ACC112 (cell line): ENCODE results near the gene SLC38A10.

Experiments used
- H2AFZ ChIP-seq: fragments of 200-600 bp; sonication (generic); one replicate; pipeline ENCODE4 v1.6.0; 2017; ENCODE audit warnings: antibody characterized with exemption, low read length; ENCODE audit not compliant: unreplicated experiment
- H3K27ac ChIP-seq: fragments of 200-600 bp; sonication (generic); 2 replicates; pipeline ENCODE4 v1.5.1; 2014; ENCODE audit warnings: low read depth, mild to moderate bottlenecking, antibody characterized with exemption, low read length, moderate library complexity
- H3K27me3 ChIP-seq: fragments of 200-600 bp; sonication (generic); 2 replicates; pipeline ENCODE4 v1.6.1; 2014; ENCODE audit warnings: mild to moderate bottlenecking, antibody characterized with exemption, low read length, moderate library complexity, mixed read lengths; ENCODE audit not compliant: insufficient read depth
- H3K36me3 ChIP-seq: fragments of 200-600 bp; sonication (generic); 2 replicates; pipeline ENCODE4 v1.6.1; 2016; ENCODE audit warnings: mild to moderate bottlenecking, antibody characterized with exemption, low read length, moderate library complexity, mixed read lengths; ENCODE audit not compliant: insufficient read depth
- H3K4me1 ChIP-seq: fragments of 200-600 bp; sonication (generic); one replicate; pipeline ENCODE4 v1.6.1; 2016; ENCODE audit warnings: low read length, mixed read lengths; ENCODE audit not compliant: insufficient read depth, unreplicated experiment, control insufficient read depth
- H3K4me3 ChIP-seq: fragments of 200-600 bp; sonication (generic); 2 replicates; pipeline ENCODE4 v1.5.1; 2014; ENCODE audit warnings: mild to moderate bottlenecking, low read depth, low read length
- H3K79me2 ChIP-seq: fragments of 200-600 bp; sonication (generic); one replicate; pipeline ENCODE4 v1.6.0; 2016; ENCODE audit warnings: low read length; ENCODE audit not compliant: control insufficient read depth, unreplicated experiment, insufficient read depth

Gene SLC38A10

GRCh38 chr17:81329927-81330883, 35.1 kb upstream of the SLC38A10 start:
- Histone ChIP-seq H2AFZ (no peak overlapping the region), H3K27me3 (no peaks in the 10 kb centered on the region), H3K36me3 (no peaks in the 10 kb centered on the region), H3K4me1 (peaks cover 19% of the 10 kb centered on the region), H3K79me2 (no peaks in the 10 kb centered on the region), H3K27ac (no peak overlapping the region), H3K4me3 (no peak overlapping the region)

- no peaks in the 10 kb centered on the region for H3K79me2 ChIP-seq
- H3K27ac ChIP-seq, result peak overlapping the region; percentile 31; the same call in 1 of the 2 replicates
- H3K4me1 ChIP-seq, result peaks cover 19% of the 10 kb centered on the region
- no peaks in the 10 kb centered on the region for H3K36me3 ChIP-seq
- no peak overlapping the region for H2AFZ ChIP-seq
- H3K4me3 ChIP-seq, result no peak overlapping the region
- no peaks in the 10 kb centered on the region for H3K27me3 ChIP-seq
These were observed 34.1 kb upstream of the SLC38A10 start for GRCh38 chr17:81328978-81329926.

- no peaks in the 10 kb centered on the region for H3K36me3 ChIP-seq
- no peaks in the 10 kb centered on the region for H3K79me2 ChIP-seq
- no peak overlapping the region for H3K4me3 ChIP-seq
- no peak overlapping the region for H3K27ac ChIP-seq
- peaks cover 19% of the 10 kb centered on the region for H3K4me1 ChIP-seq
- no peak overlapping the region for H2AFZ ChIP-seq
- H3K27me3 ChIP-seq, result no peaks in the 10 kb centered on the region
These were observed 33.4 kb upstream of the SLC38A10 start for GRCh38 chr17:81328489-81328888.

- Histone ChIP-seq H3K79me2 (no peaks in the 10 kb centered on the region), H3K36me3 (no peaks in the 10 kb centered on the region), H2AFZ (no peak overlapping the region), H3K27ac (no peak overlapping the region), H3K4me1 (peaks cover 19% of the 10 kb centered on the region), H3K4me3 (no peak overlapping the region), H3K27me3 (no peaks in the 10 kb centered on the region)
These were observed 30.7 kb upstream of the SLC38A10 start for GRCh38 chr17:81325714-81326358.

GRCh38 chr17:81324851-81325713, 30.0 kb upstream of the SLC38A10 start:
- H3K36me3 ChIP-seq, result no peaks in the 10 kb centered on the region
- no peak overlapping the region for H3K27ac ChIP-seq
- H3K4me1 ChIP-seq, result peaks cover 18% of the 10 kb centered on the region
- no peaks in the 10 kb centered on the region for H3K27me3 ChIP-seq
- H2AFZ ChIP-seq, result no peak overlapping the region
- no peaks in the 10 kb centered on the region for H3K79me2 ChIP-seq
- no peak overlapping the region for H3K4me3 ChIP-seq

- H3K4me3 ChIP-seq, result no peak overlapping the region
- no peaks in the 10 kb centered on the region for H3K36me3 ChIP-seq
- H3K27me3 ChIP-seq, result no peaks in the 10 kb centered on the region
- H3K4me1 ChIP-seq, result peaks cover 11% of the 10 kb centered on the region
- no peaks in the 10 kb centered on the region for H3K79me2 ChIP-seq
- no peak overlapping the region for H2AFZ ChIP-seq
- H3K27ac ChIP-seq, result no peak overlapping the region
These were observed 29.2 kb upstream of the SLC38A10 start for GRCh38 chr17:81324177-81324850.

- Histone ChIP-seq H2AFZ (no peak overlapping the region), H3K36me3 (no peaks in the 10 kb centered on the region), H3K27ac (no peak overlapping the region), H3K79me2 (no peaks in the 10 kb centered on the region), H3K4me3 (no peak overlapping the region), H3K4me1 (peaks cover 2% of the 10 kb centered on the region), H3K27me3 (no peaks in the 10 kb centered on the region)
These were observed 28.3 kb upstream of the SLC38A10 start for GRCh38 chr17:81323411-81323868.

- Histone ChIP-seq H3K27me3 (no peaks in the 10 kb centered on the region), H3K36me3 (no peaks in the 10 kb centered on the region), H2AFZ (no peak overlapping the region), H3K27ac (no peak overlapping the region), H3K4me1 (no peaks in the 10 kb centered on the region), H3K4me3 (no peak overlapping the region), H3K79me2 (no peaks in the 10 kb centered on the region)
These were observed 27.9 kb upstream of the SLC38A10 start for GRCh38 chr17:81323083-81323369.

GRCh38 chr17:81322271-81323082, 27.4 kb upstream of the SLC38A10 start:
- Histone ChIP-seq H3K4me3 (no peak overlapping the region), H2AFZ (no peak overlapping the region), H3K4me1 (no peaks in the 10 kb centered on the region), H3K27me3 (no peaks in the 10 kb centered on the region), H3K79me2 (no peaks in the 10 kb centered on the region), H3K27ac (no peak overlapping the region), H3K36me3 (no peaks in the 10 kb centered on the region)
